ACHN (cell line): ENCODE data around the gene CDK6.
A peak's percentile ranks its signal among the peaks of the same experiment; 100 is the strongest.

Experiments
- DNase-seq: peaks from one replicate; pipeline ENCODE4 v3.0.0-alpha.2; 2015
- in situ Hi-C: cut with HindIII; loops from 2 replicates; pipeline ENCODE4 v1.10.0; 2017; ENCODE audit warnings: low sequenced_read_pairs, low pct_ligation_motif_present, low pct_unique_long_range_greater_than_20kb

CDK6 gene

DNA sequence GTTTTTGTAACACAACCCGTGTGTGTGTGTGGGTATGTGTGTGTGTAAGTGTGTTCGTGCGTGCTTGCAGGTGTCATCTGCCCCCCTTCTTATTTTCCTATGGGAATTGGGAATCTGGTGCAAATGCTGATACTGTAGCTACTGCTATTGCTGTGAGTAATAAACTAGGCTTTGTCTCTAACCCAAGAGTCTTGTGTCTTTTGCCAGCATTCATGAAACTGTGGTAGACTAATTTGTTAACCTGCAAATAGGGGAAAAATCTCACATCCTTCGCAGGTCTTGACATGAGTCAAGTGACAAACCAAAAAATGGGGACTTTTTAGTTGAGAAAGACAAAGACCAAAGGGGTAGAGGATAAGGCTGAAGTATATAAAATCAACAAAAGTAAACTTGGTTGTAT lies 188.3 kb downstream of the CDK6 start:
- in situ Hi-C loops = no loop called here
- DNase-seq = no peak

DNA sequence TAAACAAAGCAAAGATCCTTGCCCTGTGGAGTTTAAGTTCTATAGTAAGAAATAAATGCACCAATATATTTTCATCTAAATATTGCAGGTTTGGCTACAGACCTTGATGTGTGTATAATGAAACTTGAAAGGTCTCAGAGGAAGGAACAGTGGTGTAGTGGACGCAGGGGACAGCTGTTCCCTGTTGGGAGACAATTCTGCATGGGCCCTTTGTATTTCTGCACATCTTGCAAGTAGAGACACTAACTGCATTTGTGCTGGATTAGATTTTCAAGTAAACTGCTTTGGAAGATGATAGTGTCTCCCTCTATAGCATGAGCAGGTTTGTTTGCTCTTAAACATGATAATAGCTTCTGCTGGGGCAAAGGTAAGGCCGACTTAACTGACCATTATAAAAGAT lies 188.7 kb downstream of the CDK6 start:
- no peak for DNase-seq
- in situ Hi-C loops = no loop called here

DNA sequence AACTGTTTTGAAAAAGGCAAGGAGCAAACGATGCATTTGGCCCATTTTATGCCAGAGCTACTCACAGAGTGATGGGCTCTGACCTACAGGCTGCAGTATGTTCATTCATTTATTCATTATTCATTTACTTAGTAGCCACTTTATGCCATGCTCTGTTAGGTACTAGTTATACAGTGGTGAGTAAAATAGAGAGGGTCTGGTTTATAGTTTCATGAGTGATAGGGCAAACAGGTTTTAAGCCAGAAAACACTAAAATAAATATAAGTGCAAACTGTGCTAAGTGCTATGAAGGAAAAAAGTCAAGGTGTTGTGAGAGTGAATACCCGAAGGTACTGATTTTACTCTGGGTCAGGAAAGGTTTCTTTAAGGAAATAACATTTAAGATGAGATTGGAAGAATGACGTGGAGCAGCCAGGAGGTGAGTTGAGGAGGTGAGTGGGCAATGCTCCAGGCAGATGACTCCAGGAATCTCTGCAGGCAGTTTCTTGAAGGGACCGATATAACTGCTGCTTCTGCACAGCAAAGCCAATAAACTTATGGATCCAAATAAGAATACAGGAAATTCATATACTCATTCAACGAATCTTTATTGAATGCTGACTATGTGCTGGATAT lies 189.3 kb downstream of the CDK6 start:
- peak; percentile 92 for DNase-seq
- in situ Hi-C loops = no loop called here

DNA sequence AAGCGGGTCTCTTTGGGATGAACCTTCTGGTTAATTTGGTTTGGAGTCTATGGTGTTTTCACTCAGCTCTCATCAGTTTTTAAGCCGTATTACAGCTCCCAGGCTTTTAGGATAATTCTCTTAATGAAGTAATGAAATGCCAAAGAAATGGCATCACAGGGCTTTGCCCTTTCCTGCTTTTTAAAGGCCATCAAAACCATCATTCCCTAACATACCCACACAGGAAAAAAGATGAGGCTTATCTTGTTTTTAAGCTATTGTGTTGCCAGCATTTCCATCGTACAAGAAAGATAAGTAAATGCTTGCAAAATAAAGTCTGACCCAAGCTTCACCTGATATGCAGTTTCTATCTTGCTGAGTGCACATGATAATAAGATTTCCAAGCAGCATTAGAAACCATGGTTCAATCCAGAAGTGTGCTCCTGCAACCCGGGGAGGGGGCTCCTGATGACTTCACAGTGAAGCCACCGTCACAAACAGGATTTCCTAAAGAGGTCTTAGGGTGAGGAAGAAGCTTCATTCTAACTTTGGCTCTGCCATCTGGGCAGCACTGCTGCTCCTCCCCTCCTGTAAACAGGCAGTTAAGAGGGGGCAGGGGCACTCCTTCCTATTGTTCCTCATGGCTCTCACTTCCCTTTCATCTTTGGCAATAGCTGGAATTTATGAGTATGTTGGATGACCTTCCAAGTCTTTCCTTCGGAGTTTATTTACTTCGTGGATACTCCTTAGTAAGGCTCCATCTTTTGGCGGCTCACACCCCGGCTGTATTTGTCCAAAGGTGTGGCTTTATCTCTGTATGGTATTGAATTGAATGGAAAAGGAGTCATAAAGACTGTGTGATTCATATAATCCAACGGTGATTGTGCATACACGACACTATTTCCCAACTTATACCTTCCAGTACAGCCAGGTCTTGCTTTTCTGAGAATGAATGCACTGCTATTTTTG lies 191.0 kb downstream of the CDK6 start:
- peak; percentile 39 for DNase-seq
- in situ Hi-C loops = no loop called here

DNA sequence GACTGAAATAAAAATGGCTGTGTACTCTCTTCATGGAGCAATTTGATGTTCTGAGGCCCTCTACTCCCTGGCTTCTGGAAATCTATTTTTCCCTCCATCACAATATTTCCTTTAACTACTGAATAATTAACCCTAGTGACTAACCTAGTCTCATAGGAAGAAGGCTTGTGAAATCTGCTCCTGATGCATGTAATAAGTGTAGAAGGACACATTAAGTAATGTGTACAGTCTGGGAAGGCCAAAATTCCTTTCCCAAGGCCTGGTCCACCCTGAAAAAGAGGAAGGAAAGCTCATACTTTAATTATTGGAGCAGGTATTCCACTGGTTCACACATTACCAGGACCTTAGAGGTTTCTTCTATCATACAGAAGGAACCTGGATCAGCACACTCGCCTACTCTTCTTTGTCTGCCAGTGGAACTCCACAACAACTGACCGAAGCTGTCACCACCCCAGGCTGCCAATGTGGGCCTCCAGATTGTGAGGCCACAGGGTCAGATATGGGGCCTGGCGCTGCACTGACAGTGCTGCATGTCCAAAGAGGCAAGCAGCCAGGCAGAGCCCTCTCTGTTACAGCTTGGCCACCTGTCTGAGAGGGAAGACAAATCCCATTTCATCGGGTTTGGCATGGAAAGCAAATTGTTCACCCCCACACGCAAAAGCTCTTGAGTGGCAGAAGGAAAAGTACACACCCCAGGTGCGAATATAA lies 191.8 kb downstream of the CDK6 start:
- in situ Hi-C loops = no loop called here
- DNase-seq = peak; percentile 60

DNA sequence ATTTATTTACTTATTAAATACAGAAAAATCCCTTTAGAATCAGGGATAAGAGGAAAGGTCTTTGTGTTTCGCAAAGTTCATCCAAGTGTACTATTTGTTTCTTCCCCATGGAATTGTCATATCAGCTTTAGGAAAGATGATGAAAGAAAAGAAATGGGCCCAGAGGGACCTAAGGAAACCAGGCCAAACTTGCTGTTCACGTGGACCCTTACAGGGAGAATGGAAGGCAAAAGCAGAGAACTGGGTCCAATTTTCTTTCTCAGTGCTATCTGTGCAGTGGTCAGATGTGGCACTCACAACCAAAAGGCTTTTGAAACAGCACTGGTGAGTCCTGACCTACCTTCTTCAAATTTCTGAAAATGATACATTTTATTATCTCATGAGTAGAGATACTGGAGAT lies 192.6 kb downstream of the CDK6 start:
- DNase-seq = no peak
- in situ Hi-C loops = no loop called here

DNA sequence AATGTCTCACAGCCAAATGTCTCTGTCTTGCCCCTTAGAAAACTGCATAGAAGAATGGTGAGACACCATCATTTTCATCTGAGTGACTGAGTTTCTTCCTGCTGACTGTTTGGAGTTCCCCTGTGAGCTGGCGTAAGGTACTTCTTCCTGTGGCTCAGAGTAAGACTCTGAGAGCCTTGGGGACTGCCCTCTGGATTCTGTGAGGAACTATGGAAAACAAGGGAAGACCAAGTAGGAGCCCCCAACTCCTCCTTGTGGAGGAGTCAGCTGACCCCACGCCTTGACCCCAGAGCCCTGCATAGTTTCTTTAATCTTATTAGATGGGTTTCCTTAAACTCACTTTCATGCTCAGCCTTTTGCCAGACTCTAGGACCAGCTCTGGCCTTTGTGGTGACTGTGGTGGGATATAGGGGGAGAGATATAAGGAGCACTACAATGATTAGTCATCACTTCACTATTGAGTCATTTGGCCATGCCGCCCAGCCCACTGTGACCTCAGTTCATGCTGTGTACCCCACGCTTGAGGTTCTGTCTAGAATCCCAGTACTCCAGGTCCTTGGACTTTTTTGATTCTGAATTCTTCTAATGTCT lies 194.4 kb downstream of the CDK6 start:
- in situ Hi-C loops = no loop called here
- peak; percentile 85 for DNase-seq

DNA sequence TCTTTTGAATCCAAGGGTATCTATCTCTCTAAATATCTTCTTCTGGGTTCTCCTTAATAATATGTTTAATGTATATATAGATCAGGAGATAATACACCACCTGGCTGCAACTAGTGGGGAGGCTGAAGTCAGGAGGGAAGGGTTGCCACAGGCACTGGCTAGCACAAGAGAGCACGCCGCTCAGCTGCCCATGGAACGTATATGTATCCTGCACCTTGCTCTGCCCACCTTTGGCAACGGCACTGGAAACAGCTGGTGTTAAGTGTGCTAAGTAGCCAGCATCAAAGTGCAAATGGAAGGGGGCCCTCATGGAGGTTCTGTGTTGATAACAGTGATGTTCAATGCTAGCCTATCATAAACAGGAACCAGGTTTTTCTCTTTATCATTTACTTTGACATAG lies 196.4 kb downstream of the CDK6 start:
- no peak for DNase-seq
- in situ Hi-C loops = no loop called here

DNA sequence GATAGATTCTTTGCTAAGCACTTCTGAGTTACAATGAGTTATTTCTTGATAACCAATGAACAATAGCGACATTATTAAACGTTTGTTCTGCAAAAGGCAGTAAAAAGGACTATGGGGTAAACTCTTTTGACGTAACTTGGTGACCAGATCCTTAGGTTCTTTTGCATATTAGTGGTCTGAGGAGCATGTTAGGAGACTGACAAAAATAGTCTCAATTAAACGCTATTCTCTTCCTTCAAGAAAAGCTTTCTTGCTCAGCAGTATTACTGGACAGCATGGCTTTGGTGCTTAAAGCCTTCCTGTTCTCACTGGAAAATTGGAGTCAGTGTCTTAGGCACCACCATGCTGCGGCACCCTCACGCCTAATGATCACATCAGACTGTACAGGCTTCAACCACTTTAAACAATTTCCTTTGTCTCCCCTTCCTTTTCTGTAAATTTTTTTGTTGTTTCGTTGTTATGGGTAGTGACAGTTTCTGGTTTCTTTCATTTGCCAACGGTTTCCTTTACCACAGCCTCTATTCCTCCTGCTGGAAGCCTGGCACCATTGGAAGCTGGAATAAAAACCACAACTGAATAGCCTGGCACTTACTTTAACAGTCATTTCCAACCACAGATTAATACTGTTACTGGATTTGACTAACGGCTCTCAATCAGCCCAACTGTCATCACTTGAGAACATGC lies 197.0 kb downstream of the CDK6 start:
- in situ Hi-C loops = no loop called here
- no peak for DNase-seq

DNA sequence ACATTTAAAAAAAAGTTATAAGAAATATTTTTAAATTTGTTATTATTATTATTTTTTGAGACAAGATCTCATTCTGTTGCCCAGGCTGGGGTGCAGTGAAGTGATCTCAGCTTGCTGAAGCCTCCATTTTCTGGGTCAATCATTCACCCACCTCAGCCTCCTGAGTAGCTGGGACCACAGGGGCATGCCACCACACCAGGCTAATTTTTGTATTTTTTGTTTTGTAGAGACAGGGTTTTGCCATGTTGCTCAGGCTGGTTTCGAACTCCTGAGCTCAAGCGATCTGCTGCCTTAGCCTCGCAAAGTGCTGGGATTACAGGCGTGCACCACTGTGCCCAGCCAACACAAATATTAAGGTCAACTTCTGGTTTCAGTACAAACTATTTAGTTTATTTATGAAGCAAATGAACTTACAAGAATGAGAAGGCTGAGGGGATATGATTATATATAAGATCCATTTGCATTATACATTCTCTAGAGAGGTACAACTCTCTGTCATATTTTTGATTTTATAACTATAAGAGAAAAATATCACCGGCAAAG lies 200.3 kb downstream of the CDK6 start:
- in situ Hi-C loops = no loop called here
- DNase-seq = no peak

DNA sequence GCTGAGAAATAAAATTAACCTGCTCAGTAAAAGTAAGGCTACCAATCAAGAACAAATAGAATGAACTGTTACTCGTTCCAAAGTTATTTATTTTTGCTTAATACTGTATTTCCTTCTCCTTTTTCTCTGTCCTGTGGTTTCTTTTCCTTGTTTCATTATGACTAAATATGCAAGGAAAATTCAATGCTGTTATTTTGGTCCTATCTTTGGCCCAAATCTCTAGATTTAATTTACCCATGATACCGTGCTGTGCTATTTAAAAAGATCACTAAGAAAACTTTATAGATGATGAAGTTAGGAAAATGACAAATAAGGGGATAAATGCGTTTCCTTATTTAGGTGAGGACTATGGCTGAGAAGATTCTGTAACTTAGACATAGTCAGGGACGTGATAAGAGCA lies 200.8 kb downstream of the CDK6 start:
- no peak for DNase-seq
- in situ Hi-C loops = no loop called here

DNA sequence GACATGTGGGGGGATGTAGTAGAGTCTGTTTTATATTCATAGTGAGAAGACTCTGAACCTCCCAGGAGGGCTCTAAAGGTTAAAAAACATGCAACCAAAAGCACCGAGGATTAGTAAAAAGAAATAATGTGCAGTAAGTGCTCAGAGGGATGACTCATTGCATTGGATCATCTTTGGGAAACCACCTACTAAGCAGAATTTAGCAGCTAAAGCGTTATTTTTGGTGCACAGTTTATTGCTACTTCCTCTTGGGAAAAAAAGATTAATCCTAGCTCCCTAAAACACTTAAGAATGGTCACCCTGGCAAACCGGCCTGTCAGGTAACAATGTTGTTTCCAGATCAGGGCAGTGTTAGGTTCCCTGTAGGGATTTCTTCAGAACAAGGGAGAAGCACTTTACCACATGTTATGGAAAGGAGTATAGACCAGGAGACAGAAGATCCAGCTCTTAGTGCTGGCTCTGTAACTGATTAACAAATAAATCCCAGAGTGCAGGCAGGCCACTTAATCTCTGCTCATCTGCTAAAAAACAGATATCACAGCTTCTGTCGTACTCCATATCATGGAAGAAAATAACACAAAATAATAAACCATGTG lies 201.4 kb downstream of the CDK6 start:
- peak; percentile 84 for DNase-seq
- in situ Hi-C loops = no loop called here

DNA sequence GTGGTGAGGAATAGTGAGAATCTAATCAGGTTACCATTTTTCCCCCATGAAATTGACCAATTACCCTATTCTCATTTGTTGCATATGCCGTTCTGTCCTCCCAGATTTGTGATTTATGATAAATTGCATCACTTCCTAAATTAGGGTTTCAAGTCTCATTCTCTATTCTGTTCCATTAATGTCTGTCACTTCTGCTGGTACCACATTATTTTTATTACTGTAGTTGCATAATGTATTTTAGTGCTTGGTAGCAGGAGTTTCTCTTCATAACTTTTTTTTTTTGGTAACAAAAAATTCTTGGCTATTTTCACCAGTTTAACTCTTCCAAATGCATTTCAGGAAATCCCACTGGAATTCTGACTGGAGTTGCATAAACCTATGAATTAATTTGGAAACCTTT lies 202.2 kb downstream of the CDK6 start:
- in situ Hi-C loops = no loop called here
- no peak for DNase-seq

DNA sequence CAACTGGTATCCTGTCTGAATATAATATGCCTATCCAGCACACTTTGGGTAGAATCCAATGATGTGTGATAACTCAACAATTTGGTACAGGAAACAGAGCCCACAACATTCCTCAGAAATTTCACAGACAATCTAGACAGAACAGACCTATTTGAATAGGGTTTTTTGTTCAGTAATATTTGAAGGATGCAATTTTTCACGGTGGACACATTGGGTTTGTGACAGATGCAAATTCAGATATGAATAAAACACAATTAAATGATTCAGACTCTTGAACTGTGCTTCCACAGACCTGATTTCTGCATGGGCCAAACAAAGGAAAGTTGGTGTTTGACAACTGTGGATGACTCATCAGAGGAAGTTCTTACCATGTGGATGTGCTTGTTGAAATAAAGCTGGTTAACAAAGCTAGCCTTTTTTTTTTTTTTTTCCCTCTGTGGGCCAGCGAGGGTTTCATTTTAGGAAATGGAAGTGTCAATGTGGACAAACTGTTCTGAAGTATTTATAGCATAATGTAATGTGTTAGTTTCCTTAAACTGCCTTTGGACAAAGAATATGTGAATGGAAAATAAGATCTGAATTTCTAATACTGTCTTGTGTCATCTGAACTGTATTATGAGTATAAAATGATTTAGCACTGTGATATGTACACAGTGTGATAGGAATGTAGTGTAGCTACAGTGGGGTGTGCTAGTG lies 203.0 kb downstream of the CDK6 start:
- in situ Hi-C loops = no loop called here
- DNase-seq = peak; percentile 93

DNA sequence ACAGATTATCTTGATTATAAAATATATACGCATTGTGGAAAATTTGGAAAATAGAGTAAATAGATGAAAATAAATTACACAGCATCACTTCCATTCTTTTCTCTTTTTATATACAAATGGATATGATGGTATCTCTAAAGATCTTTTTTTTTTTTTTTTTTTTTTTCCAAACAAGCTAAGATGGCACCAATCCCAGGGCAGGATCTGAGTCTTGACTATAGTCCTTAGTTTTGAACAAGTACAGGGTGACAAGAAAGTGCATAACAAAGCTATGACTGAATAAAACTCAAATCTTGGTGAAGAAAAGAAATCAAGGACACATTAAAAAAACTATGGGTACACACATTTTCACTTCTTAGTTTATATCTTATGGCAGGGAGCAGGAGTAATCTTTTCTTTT lies 203.6 kb downstream of the CDK6 start:
- in situ Hi-C loops = no loop called here
- peak; percentile 39 for DNase-seq

DNA sequence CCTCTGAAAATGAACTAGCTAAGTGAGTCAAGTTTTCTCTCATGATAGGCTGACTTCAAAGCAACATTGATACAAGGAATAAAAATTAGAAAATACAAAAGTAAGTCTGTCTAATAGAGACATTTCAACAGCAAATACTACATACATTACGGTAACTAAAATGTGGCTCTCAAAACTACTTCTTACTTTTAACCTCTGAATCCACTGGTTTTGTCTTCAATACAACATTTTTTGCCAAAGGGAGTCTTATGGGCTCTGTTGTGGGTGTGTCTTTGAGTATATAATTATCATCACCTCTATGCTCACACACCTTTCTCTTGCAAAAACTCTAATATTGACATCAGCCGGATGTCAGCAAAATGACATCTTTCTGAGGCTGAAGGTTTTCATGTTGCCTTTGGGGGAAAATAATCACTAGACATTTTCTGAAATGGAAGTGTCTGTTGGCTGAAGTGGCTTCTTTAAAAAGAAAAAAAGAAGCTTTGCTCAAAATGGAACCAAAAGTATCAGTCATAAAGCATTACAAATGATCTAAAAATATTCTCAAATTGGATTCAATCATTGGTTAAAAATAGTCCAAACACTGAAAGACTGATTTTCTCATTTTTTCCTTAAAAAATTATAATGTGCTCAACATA lies 204.4 kb downstream of the CDK6 start:
- DNase-seq = no peak
- in situ Hi-C loops = no loop called here
